Lung microvascular endothelial cell (primary cell): ENCODE results near the gene ANKS1B. TPM values are rescaled to one million over a fixed set of nuclear protein-coding genes. Genes with fewer than 3 reads are reported as not detected.
"Not testable (repeated sequence)": the region's sequence is repeated elsewhere in the genome, so short reads cannot be mapped to it uniquely, and the experiment has no call there.

Experiments used
- DNase-seq, 2 donors: peaks; one replicate each; pipeline versions ENCODE4 v3.0.0 to v3.0.0-alpha.2; 2010; ENCODE audit warnings: low read depth in 2 of 2
- total RNA-seq: library from RNA; depleted of rRNA; stranded (reverse); fragments of >200 nt; gene quantifications from 2 replicates; pipeline ENCODE4 v1.2.1, GENCODE V29; 2014

The ANKS1B gene
- total RNA-seq, 1 donor from 2014 or later, result 0.20 TPM

DNA sequence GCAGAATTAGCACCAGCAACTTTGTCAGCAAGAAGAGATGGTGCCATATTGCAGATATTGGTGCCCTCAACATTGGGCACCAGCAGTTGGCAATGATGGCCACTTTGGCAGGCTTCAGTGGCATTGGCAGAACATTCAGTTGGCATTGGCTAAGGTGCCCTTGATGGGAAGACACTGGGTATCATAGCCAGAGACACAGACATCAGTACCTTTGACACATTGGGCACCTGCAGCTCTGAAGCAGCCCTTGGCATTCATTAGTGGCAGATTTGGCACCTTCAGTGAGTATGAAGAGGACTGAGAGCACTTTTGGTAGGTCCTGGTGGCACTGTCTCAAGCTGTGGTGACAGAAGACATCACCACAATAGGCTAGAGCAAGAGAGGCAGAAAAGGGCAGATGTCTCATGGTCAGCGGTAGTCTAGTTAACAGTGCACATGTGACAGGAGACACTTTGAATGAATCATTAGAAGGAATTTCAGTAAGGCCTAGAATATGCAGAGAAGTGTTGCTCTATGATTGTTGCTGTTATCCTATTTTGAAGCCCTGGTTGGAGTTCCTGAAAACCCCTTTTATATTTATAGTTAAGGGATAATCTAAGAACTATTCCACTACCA lies 917.5 kb downstream of the ANKS1B start:
- DNase-seq, result no peak

DNA sequence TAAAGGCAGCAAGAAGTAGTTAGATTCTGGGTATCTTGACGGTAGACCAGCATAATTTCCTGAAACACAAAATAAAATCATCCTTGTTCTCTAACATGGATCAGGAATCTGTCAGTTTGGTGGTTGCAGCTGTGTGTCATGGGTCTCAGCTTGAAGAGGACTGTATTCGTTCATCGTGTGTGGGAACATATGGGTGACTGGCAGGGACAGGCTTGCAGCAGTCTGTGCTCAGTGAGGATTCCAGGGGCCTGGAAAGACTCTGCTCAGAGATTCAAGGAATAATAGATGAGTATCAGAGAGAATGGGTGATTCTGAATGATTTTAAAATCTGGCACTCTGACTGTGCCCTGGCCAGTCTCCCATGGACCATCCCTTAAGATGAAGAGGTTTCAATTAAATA lies 918.0 kb downstream of the ANKS1B start:
- no peak for DNase-seq

DNA sequence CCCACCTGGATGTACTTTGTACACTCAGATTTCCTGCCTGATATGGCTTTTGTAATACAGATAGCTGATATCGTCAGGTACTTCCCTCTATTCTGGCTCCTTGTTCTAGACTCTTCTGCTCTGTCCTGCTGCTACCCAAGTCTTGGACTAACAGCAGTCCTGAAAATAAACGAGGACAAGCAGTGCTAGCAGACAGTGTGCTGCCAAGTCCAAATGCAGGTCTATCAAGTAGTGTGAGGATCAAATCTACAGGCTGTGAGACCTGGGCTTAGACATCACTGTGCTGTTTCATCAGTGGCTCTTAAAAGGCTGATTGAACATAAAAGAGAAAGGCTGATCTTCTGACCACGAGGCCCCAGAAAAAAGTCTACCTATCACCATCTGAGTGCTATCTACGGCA lies 921.6 kb downstream of the ANKS1B start:
- no peak for DNase-seq

DNA sequence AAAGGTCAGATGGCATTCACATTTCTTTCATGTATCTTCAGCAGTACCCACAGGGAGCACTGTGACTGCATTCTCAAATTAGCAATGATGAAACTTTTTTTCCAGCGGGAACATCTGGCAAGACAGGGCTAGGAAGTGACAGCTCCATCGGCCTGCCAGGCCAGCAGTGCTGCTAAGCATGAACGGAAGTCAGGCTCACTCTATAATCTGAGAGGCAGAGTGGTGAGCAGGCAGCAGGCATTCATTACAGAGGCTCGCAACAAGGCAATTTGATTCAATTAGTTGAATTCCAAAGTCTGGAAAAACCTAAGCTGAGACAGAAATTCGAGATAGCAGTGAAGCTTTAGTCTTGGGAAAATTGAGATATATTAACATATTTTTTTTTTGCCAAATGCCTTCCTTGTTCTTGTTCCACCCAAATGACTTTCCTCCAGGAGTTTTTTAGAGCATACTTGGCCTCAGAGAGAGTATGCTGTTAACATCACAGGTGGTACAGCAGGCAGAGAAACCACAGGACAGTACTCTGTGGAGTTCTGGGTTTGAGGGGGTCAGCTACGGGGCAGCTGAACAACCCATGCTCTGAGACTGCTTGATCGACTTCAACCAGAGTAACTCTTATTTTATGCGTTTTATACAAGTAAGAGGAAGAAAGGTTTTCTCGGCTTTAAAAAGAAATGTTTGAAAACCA lies 924.8 kb downstream of the ANKS1B start:
- DNase-seq, result no peak

GRCh38 chr12:99057670-99058069 lies 927.1 kb downstream of the ANKS1B start:
- DNase-seq, result no peak

- DNase-seq, result no peak
These were observed 928.5 kb downstream of the ANKS1B start for GRCh38 chr12:99056186-99056585.

DNA sequence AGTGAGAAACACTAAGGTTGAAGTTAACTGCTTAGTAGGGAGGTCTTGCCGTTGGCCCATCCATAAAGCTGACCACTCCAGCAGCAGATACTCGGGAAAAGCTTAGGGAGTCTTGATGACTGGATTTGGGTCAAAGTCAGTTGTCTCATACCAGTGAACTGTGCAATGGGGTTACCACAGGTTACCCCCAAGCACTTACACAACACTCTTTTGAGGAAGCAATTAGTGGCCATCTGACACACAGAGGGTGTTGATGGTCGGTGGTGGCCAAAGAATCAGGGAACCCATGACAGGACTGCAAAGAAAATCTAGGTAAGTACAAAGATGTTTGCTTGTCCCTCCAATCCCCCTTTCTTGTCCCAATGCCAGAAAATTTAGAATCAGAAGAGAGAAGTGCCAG lies 929.4 kb downstream of the ANKS1B start:
- no peak for DNase-seq

GRCh38 chr12:99054601-99055128 lies 930.1 kb downstream of the ANKS1B start:
- no peak for DNase-seq

DNA sequence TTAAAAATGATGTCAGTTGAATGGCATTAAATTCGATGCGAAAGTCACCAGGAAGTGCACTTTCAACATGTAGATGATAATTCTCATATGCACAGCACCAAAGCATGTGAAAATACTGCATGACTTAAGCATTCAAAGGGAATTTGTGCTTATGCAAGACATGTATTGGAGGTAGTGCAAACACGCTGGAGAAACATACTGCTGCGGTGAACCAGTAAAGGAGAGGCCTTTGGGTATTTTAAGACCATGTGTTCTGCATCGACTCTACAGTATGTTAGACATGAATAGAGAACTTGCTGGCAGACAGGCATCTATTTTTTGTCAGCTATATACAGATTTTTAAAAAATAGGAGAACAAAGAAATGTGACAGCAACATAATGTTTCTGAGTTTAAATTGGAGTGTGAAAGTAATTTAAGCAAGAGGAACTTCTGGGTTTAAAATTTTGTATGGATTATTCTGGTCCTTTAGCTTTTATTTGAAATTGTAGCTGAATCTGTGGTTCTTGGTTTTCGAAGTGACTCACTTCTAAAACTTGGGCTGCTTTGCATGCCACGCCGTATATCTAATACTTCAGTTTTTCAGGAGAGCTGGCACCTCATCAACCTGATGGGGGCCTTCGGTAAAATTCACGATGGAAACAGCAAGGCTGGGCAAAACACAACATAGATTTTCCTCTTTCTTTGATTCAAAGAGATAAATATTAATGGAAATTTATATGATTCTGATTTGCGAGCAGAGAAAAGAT lies 930.9 kb downstream of the ANKS1B start:
- DNase-seq, result no peak

DNA sequence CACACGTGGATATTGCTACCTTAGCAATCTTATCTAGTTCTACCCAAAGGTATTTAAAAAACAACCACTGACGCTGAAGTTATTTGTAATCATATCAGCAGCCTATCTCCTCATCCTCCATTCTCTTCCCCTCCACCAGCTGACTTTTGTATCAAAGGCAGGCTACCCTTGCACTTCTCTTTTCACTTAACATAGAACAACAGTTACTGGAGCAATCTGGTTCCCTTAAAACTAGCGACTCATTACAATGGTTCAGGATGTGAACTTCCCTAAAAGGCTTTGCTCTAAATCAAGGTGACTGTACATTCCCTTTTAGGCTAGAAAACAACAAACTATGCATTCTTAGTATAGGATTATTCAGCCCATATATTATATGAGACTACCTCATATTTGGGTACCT lies 935.0 kb downstream of the ANKS1B start:
- DNase-seq, result no peak

DNA sequence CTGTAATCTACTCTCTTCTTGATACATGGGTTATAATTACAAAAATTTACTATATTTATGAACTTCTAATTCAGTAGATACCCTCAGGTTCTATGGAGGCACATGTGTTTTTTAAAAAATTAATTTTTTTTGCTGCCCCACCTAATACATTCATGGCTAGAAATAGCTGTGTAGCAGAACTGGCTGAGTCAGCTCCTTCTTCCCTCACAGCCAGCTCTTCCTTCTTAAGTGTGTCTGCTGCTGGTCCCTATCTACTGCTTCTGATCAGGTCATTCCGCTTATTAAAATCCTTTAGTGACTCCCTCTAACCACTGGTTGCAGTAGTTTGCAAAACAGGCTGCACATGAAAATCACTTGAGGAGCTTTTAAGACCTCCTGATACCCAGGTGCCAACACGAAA lies 939.6 kb downstream of the ANKS1B start:
- DNase-seq, result no peak

GRCh38 chr12:99043319-99043914 lies 941.3 kb downstream of the ANKS1B start:
- peak; percentile 74 to 77 for DNase-seq

DNA sequence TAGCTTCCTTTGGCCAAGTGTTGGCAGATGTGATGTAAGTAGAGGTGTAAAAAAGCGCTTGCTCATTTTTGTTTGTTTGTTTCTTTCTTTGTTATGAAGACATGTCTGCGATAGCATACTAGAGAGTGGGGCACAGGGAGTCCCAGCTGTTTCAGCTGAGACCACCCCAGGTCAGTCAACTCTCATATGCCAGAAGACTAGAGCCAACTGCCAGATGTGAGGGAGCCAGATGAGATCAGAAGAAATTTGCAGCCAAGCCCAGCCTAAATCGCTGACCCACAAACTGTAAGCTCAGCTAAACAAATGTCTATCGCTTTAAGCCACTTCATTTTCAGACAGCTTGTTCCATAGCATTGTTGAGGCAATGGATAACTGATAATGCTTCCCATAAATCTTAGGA lies 942.5 kb downstream of the ANKS1B start:
- DNase-seq, result no peak

GRCh38 chr12:99039367-99040120 lies 945.2 kb downstream of the ANKS1B start:
- DNase-seq, result no peak

DNA sequence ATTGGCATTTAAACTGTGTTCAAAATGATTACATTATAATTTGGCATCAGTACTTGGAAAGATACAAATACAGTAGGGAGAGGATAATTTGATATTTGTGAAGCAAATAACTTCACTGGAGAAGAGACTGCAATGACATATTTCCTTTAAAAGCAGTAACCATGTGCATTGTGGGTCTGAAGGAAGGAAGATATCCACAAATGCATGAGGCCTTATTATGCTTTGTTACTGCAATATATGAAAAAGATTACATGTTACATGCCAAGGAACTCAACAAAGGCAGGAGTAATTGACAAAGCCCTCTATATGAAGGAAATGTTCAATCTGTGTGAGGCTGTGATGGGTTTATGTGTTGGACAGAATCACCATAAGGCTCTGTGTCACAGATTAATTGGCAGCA lies 948.2 kb downstream of the ANKS1B start:
- DNase-seq, result no peak

GRCh38 chr12:99035803-99036202 lies 948.9 kb downstream of the ANKS1B start:
- no peak for DNase-seq

- not testable (repeated sequence) for DNase-seq
These were observed 950.5 kb downstream of the ANKS1B start for GRCh38 chr12:99034201-99034600.

DNA sequence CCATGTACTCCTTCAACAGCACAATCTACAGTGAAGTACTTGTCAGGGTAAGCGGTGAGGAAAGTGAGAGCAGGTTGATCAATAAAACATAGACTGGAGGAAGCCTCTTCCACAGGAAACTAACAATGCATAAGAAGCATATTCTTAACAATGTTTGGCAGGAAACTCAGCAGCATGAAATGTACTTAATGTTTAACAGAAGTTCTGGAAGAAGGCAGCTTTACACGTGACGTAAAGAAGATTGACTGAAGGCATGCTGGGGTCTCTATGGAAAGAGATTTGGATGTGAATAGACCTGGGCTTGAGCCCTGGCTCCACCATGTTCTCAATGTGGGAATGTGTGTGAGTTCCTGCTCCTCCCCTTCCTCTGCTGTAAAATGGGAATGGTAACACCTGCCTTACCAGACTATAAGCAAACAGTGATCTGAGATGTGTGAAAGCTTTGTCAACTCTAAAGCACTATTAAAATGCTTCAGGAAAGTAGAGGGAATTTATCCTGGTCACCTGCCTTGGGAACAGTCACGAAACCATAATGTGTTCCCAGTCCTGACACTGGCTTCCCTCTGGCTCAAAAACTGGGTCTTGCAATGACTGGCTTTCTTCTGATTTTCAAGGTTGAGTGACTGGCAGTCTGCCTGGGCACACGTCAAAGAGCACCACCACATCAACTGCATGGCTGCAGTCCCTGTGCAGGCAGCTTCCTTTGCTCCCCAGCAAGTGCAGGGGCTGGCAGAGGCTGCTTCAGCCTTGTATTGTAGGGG lies 955.0 kb downstream of the ANKS1B start:
- DNase-seq, result no peak

- no peak for DNase-seq
These were observed 957.3 kb downstream of the ANKS1B start for GRCh38 chr12:99027461-99027860.

- DNase-seq, result no peak
These were observed 957.7 kb downstream of the ANKS1B start for GRCh38 chr12:99027055-99027393.
